ENCODE data around the gene SRSF12. TPM values are rescaled to one million over a fixed set of nuclear protein-coding genes. Genes with fewer than 3 reads are reported as not detected.

The SRSF12 gene
- total RNA-seq, 1 donor from 2014 or later = 21.9 TPM

DNA sequence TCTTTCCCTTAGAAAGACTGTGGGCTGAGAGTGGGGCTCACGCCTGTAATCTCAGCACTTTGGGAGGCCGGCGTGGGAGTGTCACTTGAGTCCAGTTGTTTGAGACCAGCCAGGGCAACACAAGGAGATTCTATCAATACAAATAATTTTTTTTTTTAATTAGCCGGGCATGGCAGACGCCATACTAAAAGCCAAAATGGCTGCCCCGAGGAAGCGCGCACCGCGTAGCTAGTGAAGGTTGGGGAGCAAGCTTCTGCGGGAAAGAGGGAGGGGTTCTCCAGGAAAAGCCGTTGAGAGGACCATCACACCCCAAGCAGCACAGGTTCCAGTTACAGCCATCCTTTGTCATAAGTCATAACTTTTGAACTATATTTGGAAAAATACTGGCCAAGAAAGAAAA, 58.6 kb downstream of the SRSF12 start:
- Mint-ChIP-seq H3K9me3 (no peaks in the 10 kb centered on the region), H3K4me1 (peaks cover 5% of the 10 kb centered on the region), H3K27me3 (ENCODE audit: low read depth) (no peaks in the 10 kb centered on the region), H3K36me3 (ENCODE audit: low read depth) (no peaks in the 10 kb centered on the region), H3K27ac (ENCODE audit: unreplicated experiment) (no peak overlapping the region), H3K4me3 (no peak overlapping the region)
- no peak for DNase-seq (ENCODE audit: low read depth, low spot score)
- TF ChIP-seq, protein P1, sequence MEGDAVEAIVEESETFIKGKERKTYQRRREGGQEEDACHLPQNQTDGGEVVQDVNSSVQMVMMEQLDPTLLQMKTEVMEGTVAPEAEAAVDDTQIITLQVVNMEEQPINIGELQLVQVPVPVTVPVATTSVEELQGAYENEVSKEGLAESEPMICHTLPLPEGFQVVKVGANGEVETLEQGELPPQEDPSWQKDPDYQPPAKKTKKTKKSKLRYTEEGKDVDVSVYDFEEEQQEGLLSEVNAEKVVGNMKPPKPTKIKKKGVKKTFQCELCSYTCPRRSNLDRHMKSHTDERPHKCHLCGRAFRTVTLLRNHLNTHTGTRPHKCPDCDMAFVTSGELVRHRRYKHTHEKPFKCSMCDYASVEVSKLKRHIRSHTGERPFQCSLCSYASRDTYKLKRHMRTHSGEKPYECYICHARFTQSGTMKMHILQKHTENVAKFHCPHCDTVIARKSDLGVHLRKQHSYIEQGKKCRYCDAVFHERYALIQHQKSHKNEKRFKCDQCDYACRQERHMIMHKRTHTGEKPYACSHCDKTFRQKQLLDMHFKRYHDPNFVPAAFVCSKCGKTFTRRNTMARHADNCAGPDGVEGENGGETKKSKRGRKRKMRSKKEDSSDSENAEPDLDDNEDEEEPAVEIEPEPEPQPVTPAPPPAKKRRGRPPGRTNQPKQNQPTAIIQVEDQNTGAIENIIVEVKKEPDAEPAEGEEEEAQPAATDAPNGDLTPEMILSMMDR (conservative IDR thresholded peaks at IDR 0.05) = no peak

DNA sequence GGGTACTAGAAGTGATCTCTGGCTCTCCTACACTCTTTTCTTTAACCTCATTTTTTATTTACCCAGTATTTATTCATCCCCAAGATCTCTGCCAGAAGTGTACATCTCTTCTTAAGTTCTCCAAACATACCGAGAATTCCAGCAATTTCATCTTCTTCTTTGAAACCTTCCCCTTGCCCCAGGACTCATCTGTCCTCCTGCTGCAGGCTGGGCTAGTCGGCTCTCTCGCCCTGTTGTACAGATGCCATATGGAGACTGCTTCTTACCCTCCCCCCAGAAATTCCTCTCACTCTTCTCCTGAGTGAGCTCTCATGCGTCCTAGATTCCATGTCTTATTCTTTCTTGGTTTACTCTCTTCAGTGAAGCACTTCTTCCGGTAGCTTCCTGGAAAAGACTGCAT, 59.2 kb downstream of the SRSF12 start:
- DNase-seq (ENCODE audit: low read depth, low spot score) = no peak
- Mint-ChIP-seq H3K27me3 (ENCODE audit: low read depth) (no peaks in the 10 kb centered on the region), H3K4me1 (peaks cover 5% of the 10 kb centered on the region), H3K27ac (ENCODE audit: unreplicated experiment) (no peak overlapping the region), H3K4me3 (no peak overlapping the region), H3K36me3 (ENCODE audit: low read depth) (no peaks in the 10 kb centered on the region), H3K9me3 (peaks cover 2% of the 10 kb centered on the region)
- TF ChIP-seq, protein P1 (conservative IDR thresholded peaks at IDR 0.05) = no peak

DNA sequence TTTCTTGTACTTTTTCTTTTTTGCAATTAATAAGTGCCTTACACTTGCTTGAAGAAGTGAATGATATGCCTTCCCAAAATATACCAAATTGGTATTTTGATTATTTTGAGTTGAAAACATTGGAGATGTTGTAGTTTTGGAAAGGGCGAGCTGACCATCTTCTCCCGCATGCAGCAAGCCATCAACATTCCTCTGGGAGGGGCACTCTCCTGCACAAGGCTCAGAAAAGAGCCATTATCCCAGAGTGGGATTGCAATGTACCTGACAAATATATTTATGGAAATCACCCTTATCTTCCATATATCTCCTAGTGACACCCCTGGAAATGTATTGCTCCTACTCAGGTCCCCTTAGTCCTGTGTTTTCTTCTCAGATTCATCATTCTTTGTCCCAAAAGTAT, 60.1 kb downstream of the SRSF12 start:
- TF ChIP-seq, protein P1 (conservative IDR thresholded peaks at IDR 0.05) = no peak
- no peaks in the 10 kb centered on the region for H3K27me3 Mint-ChIP-seq (ENCODE audit: low read depth)
- DNase-seq (ENCODE audit: low read depth, low spot score) = no peak
- peaks cover 5% of the 10 kb centered on the region for H3K4me1 Mint-ChIP-seq
- peaks cover 2% of the 10 kb centered on the region for H3K9me3 Mint-ChIP-seq
- H3K27ac Mint-ChIP-seq (ENCODE audit: unreplicated experiment) = no peak overlapping the region
- H3K36me3 Mint-ChIP-seq (ENCODE audit: low read depth) = no peaks in the 10 kb centered on the region
- no peak overlapping the region for H3K4me3 Mint-ChIP-seq

DNA sequence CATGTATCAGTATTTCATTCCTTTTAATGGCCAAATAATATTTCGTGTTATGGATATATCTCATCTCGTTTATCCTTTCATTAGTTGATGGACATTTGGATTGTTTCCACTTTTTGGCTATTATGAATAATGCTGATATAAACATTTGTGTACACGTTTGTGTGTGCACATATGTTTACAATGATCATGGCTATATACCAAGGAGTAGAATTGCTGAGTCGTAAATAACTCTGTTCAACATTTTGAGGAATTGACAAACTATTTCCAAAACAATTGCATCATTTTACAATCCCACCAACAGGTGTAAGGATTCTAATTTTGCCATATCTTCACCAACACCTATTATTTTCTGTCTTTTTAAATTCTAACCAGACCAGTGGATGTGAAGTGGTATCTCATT, 63.7 kb downstream of the SRSF12 start:
- peaks cover 2% of the 10 kb centered on the region for H3K9me3 Mint-ChIP-seq
- H3K27me3 Mint-ChIP-seq (ENCODE audit: low read depth) = no peaks in the 10 kb centered on the region
- H3K4me3 Mint-ChIP-seq = no peak overlapping the region
- no peaks in the 10 kb centered on the region for H3K36me3 Mint-ChIP-seq (ENCODE audit: low read depth)
- H3K27ac Mint-ChIP-seq (ENCODE audit: unreplicated experiment) = no peak overlapping the region
- peaks cover 5% of the 10 kb centered on the region for H3K4me1 Mint-ChIP-seq
- DNase-seq (ENCODE audit: low read depth, low spot score) = no peak
- TF ChIP-seq, protein P1 (conservative IDR thresholded peaks at IDR 0.05) = no peak

DNA sequence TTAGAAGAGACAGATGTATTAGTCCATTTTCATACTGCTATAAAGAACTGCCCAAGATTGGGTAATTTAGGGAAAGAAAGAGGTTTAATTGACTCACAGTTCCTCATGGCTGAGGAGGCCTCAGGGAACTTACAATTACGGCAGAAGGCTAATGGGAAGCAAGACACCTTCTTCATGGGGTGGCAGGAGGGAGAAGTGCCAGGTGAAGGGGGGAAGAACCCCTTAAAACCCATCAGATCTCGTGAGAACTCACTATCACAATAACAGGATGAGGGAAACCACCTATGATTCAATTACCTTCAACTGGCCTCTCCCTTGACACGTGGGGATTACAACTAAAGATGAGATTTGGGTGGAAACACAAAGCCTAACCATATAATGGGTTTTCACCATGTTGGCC, 66.2 kb downstream of the SRSF12 start:
- H3K36me3 Mint-ChIP-seq (ENCODE audit: low read depth) = no peaks in the 10 kb centered on the region
- TF ChIP-seq, protein P1 (conservative IDR thresholded peaks at IDR 0.05) = no peak
- DNase-seq (ENCODE audit: low read depth, low spot score) = no peak
- H3K27ac Mint-ChIP-seq (ENCODE audit: unreplicated experiment) = peak overlapping the region; percentile 15
- H3K4me1 Mint-ChIP-seq = peaks cover 10% of the 10 kb centered on the region
- no peaks in the 10 kb centered on the region for H3K27me3 Mint-ChIP-seq (ENCODE audit: low read depth)
- no peak overlapping the region for H3K4me3 Mint-ChIP-seq
- peaks cover 2% of the 10 kb centered on the region for H3K9me3 Mint-ChIP-seq

DNA sequence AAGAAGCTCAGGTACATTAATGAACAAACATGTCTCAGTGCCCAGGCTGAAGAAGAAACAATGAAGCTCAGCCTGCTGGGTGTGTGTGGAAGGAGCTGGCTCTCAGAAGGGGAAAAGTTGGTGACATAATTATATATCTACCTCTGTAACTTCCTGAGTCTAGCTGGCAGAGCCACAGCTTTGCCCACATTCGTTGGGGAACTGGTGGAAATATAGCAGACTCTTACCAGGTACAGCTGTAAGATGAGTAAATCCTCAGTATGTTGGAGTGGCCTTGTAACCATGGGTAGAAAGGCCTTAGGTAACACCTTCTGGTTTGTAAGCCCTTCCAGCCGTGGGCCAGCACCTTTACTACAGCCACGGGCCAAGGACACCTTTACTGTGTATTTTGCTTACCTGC, 67.2 kb downstream of the SRSF12 start:
- no peak overlapping the region for H3K27ac Mint-ChIP-seq (ENCODE audit: unreplicated experiment)

More for the DNA sequence above, 67.2 kb downstream of the SRSF12 start:
- TF ChIP-seq, protein P1 (conservative IDR thresholded peaks at IDR 0.05) = no peak
- Mint-ChIP-seq H3K4me1 (peaks cover 10% of the 10 kb centered on the region), H3K4me3 (no peak overlapping the region), H3K36me3 (ENCODE audit: low read depth) (no peaks in the 10 kb centered on the region), H3K9me3 (peaks cover 2% of the 10 kb centered on the region), H3K27me3 (ENCODE audit: low read depth) (no peaks in the 10 kb centered on the region)
- DNase-seq (ENCODE audit: low read depth, low spot score) = no peak

All from neural crest cell (in vitro differentiated cells).